GM19468 (cell line): ENCODE data around the gene POC1A.
"Not testable (repeated sequence)": the region's sequence is repeated elsewhere in the genome, so short reads cannot be mapped to it uniquely, and the experiment has no call there.

Experiments used
- ATAC-seq: cut with Tn5 transposase; IDR thresholded peaks from one replicate; pipeline ENCODE4 v1.9.1; 2021; ENCODE audit warnings: mild to moderate bottlenecking, moderate library complexity, moderate number of reproducible peaks; ENCODE audit not compliant: unreplicated experiment; ENCODE audit errors: extremely low read depth

The POC1A gene

GRCh38 chr3:52155912-52156311 lies 1.7 kb upstream of the POC1A start:
- ATAC-seq = no peak

- ATAC-seq = no peak
Observed at GRCh38 chr3:52153389-52154096, 680 bp downstream of the POC1A start.

- ATAC-seq = not testable (repeated sequence)
Observed at GRCh38 chr3:52151991-52152390, 2.2 kb downstream of the POC1A start.

DNA sequence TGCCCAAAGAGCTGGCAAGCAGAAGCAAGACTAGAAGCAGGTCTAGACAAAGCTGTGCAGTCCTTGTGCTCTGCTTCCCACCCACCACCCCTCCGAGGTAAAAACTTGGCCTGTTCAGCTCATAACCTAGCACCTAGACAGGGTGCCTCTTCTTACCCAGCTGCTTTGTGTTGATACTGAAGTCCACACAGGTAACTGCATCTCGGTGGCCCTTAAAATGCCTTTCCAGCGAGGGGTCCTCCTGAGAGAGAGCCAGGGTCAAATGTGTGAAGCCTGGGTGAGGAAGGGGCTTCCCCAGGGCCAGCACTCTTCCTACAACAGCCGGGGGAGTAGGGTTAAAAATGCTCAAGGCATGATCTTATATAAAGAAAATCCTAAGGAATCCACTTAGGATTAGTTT lies 3.4 kb downstream of the POC1A start:
- no peak for ATAC-seq

- ATAC-seq = no peak
Observed at GRCh38 chr3:52150357-52150756, 3.9 kb downstream of the POC1A start.

- ATAC-seq = no peak
Observed at GRCh38 chr3:52149726-52150125, 4.5 kb downstream of the POC1A start.

- ATAC-seq = no peak
Observed at GRCh38 chr3:52149021-52149420, 5.2 kb downstream of the POC1A start.

DNA sequence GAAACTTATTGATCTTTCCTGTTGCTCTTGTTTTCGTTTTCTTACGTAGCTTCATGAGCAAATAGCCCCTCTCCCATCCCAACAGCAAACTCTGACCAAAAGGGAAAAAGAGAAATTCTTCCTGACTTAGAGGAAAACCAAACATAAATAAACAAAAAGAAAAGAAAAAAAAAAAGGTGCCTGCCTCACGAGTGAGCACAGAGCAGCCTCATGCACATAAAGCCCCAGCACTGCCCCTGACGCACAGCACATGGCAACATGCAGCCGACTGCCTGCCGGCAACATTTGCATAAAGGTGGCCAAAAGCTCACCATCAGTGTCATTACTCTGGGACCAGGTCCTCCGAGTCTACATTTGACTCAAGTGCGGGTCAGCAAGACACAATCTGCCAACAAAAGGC lies 6.4 kb downstream of the POC1A start:
- no peak for ATAC-seq

DNA sequence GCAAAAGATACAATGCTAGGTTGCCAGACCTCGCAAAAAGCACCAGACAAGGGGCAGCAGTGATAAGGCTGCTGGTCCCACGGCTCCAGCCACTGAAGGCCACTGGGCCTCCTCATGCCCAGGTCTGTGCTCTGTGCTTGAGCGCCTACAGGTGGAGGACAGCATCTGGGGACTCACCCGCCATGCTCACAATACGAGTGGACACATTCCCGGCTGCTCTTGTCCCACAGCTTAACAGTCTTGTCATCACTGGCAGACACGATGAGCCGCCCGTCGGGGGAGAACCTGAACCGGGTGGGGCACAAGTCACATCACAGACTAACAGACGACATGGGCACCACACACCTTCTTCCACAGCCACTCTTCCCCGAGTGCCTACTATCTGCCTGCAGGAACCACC lies 7.4 kb downstream of the POC1A start:
- ATAC-seq = no peak

- no peak for ATAC-seq
Observed at GRCh38 chr3:52146189-52146588, 8.0 kb downstream of the POC1A start.

DNA sequence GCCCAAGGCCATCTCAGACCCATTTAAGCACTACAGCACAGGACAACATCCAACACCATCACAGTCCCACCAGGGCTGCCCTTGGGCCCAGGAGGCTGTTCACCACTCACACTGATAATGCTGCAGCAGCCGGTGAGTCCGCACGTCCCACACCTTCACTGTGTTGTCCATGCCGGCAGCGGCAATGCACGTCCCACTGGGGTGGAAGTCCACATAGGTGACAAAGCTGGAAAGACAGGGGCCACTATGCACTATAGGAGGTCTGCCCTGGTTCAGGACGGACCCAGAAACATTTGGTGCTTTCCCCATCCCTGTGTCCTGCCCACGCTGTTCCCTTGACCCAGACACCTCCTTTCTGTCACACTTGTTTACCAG lies 8.5 kb downstream of the POC1A start:
- no peak for ATAC-seq

DNA sequence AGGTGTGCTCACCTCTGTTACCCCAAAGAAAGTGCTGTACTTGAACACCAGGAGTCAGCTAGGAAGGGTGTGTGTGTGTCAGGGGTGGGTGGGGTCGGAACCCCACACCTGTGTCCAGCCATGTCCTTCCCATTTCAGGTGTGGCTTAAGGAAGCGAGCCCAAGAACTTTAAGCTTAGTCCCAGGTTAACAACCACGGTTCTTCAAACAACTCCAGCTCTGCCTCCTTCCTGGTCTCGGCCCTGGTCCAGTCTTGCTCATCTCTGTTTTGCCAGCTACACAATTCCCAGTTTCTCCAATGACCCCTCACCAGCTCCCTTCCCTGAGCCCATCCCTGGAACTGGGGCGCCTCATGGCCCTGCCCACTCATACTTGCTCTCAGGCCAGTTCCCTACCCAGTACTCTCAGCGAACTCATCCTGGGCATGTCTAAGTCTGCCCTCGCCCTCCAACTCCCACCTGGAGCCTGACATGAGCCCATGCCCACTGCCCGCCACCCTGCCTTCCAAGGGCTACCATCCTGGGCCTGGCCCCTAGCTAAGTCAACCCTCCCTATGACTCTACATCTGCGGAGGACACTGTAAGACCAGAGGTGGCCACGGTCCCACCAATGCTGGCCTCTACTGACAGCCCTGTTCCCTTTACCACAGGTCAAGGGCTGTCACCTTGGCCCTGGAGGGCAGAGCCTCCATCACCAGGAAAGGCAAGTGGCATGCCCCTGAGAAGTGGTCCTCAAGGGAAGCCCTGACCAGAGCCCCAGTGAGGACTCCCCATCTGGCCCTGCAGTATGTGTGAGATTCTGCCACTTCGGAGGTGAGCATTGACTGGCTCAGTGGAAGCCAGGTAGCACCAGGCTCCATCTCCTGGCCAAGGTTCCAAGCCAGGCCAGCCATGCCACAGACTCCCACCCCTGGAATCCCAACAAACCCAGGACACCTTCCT lies 9.2 kb downstream of the POC1A start:
- ATAC-seq = no peak

- ATAC-seq = no peak
Observed at GRCh38 chr3:52144034-52144795, 10.0 kb downstream of the POC1A start.

GRCh38 chr3:52143616-52144015 lies 10.6 kb downstream of the POC1A start:
- ATAC-seq = no peak

DNA sequence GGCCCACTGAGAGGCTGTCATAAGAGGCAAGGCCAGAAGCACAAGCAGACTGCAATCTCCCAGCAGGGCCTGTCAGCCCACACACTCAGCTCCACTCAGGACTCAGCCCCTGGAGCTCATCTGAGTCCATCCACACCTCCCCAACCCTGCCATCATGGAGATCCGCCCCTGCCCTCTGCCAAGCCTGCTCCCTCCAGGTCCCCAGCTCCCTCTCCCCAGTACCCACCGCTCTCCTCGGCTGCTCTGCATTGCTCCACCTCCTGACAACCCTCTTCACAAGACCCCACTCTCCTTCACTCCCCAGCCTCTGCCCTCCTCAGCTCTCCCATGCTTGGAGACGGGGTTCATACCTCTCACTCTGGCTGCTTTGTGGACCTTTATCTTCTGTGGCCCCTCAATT lies 11.1 kb downstream of the POC1A start:
- no peak for ATAC-seq

DNA sequence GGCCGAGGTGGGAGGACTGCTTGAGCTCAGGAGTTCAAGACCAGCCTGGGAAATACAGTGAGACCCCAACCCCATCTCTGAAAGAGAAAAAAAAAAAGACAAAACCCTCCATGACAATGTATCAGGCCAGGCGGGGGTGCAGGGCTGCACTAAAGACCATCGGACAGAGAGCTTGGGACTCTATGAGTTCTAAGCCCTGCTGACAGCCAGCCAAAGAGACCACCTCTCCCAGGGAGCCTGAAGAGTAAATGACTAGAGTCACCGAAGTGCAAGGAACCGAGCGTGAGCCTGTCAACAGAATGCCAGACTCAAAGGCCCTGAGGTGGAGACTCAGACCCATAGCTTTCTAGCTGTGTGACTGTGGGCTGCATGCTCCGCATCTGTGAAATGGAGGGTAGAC lies 12.5 kb downstream of the POC1A start:
- ATAC-seq = no peak

DNA sequence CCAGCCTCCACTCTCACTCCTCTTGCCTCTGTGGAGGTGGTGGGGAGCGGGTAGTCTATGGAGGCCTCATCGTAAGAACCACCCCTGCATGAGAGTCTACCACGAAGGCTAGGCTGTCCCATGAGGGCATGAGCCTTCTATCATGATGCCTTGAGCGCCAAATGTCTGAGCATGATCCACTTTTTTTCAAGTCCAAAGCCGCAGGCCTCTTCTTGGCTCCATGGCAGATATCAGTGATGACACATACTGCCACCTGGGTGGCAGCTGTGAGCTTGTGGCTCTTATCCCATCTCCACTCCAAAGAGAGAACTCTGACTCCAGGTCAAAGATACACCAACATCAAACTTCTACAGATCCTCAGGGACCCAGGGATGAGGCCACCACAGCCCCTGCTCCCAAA lies 13.5 kb downstream of the POC1A start:
- ATAC-seq = no peak

- no peak for ATAC-seq
Observed at GRCh38 chr3:52140000-52140399, 14.2 kb downstream of the POC1A start.

GRCh38 chr3:52137311-52137710 lies 16.9 kb downstream of the POC1A start:
- no peak for ATAC-seq

GRCh38 chr3:52136513-52136912 lies 17.7 kb downstream of the POC1A start:
- ATAC-seq = no peak

- ATAC-seq = no peak
Observed at GRCh38 chr3:52135332-52135731, 18.9 kb downstream of the POC1A start.
